A172 (cell line): Measurements from ENCODE around the gene UBE2QL1. TPM values are rescaled to one million over a fixed set of nuclear protein-coding genes. Genes with fewer than 3 reads are reported as not detected.

ENCODE experiments used
- DNase-seq: peaks from one replicate; pipeline ENCODE4 v3.0.0-alpha.2; 2015; ENCODE audit warnings: low spot score
- total RNA-seq: library from RNA; depleted of rRNA; stranded (reverse); fragments of >200 nt; shearing (Covaris generic); gene quantifications from 2 replicates; pipeline ENCODE4 v1.2.3, GENCODE V29; 2014

Gene UBE2QL1
- total RNA-seq, 1 experiment from 2014 or later, result 1.9 TPM

GRCh38 chr5:6476313-6476661, 27.6 kb downstream of the UBE2QL1 start:
- DNase-seq, result no peak

- no peak for DNase-seq
Observed at GRCh38 chr5:6478793-6479192, 30.1 kb downstream of the UBE2QL1 start.

GRCh38 chr5:6480133-6481051, 31.7 kb downstream of the UBE2QL1 start:
- no peak for DNase-seq

GRCh38 chr5:6482735-6483134, 34.1 kb downstream of the UBE2QL1 start:
- DNase-seq, result no peak

- DNase-seq, result no peak
Observed at GRCh38 chr5:6483880-6484382, 35.3 kb downstream of the UBE2QL1 start.

- DNase-seq, result no peak
Observed at GRCh38 chr5:6484446-6484845, 35.8 kb downstream of the UBE2QL1 start.

GRCh38 chr5:6484899-6485298, 36.2 kb downstream of the UBE2QL1 start:
- DNase-seq, result no peak

GRCh38 chr5:6485441-6485840, 36.8 kb downstream of the UBE2QL1 start:
- DNase-seq, result no peak

- DNase-seq, result no peak
Observed at GRCh38 chr5:6486074-6486473, 37.4 kb downstream of the UBE2QL1 start.

GRCh38 chr5:6487081-6487480, 38.4 kb downstream of the UBE2QL1 start:
- DNase-seq, result no peak

GRCh38 chr5:6488021-6488420, 39.4 kb downstream of the UBE2QL1 start:
- peak; percentile 65 for DNase-seq

- no peak for DNase-seq
Observed at GRCh38 chr5:6489643-6490185, 41.1 kb downstream of the UBE2QL1 start.

GRCh38 chr5:6490246-6490645, 41.6 kb downstream of the UBE2QL1 start:
- no peak for DNase-seq

GRCh38 chr5:6490693-6491092, 42.0 kb downstream of the UBE2QL1 start:
- DNase-seq, result no peak

GRCh38 chr5:6491196-6491918, 42.7 kb downstream of the UBE2QL1 start:
- no peak for DNase-seq

GRCh38 chr5:6491919-6492290, 43.2 kb downstream of the UBE2QL1 start:
- no peak for DNase-seq

GRCh38 chr5:6492934-6493333, 44.3 kb downstream of the UBE2QL1 start:
- DNase-seq, result no peak

- no peak for DNase-seq
Observed at GRCh38 chr5:6493681-6494454, 45.2 kb downstream of the UBE2QL1 start.

GRCh38 chr5:6494939-6495338, 46.3 kb downstream of the UBE2QL1 start:
- DNase-seq, result no peak

GRCh38 chr5:6495433-6496206, 47.0 kb downstream of the UBE2QL1 start:
- no peak for DNase-seq

GRCh38 chr5:6496207-6496584, 47.5 kb downstream of the UBE2QL1 start:
- peak; percentile 20 for DNase-seq
